AG08395 (cell line): ENCODE measurements around the gene CDH4.

ENCODE experiments used
- DNase-seq: peaks from one replicate; pipeline ENCODE4 v3.0.0; 2012; ENCODE audit warnings: mixed read lengths, low spot score

CDH4 gene

DNA sequence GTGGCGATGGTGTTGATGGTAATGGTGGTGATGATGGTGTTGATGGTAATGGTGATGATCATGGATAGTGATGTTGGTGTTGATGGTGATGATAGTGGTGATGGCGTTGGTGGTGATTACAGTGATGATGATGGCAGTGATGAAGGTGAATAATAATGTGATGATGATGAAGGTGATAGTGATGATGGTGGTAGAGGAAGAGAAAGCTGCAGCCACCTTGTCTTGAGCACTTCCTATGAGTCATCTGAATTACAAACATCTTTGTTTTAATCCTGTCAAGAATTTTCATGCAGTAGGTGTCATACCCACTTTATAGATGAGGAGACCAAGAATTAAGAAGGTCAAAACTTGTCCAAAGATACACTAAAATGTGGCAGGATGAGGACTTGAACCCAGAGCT lies 571.2 kb downstream of the CDH4 start:
- no peak for DNase-seq

GRCh38 chr20:61828891-61829290 lies 576.8 kb downstream of the CDH4 start:
- no peak for DNase-seq

DNA sequence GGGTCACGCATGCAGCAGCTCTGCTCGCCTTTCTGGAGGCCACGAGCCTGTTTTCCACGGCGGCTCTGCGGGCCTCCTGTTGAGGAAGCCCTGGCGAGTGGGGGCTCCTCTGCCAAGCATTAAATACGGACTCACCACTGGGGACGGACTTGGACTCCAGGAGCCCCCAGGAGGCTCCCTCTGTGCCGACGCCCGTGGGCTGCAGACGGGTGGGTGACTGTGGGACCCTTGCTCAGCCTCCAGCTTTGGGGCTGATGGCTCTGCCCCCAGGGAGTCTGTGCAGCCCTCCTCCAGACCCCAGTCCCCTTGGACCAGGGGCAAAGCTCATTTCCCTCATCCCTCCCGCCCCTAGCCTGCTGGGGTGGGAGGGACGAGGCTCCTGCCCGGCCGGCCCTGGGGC lies 577.5 kb downstream of the CDH4 start:
- no peak for DNase-seq

DNA sequence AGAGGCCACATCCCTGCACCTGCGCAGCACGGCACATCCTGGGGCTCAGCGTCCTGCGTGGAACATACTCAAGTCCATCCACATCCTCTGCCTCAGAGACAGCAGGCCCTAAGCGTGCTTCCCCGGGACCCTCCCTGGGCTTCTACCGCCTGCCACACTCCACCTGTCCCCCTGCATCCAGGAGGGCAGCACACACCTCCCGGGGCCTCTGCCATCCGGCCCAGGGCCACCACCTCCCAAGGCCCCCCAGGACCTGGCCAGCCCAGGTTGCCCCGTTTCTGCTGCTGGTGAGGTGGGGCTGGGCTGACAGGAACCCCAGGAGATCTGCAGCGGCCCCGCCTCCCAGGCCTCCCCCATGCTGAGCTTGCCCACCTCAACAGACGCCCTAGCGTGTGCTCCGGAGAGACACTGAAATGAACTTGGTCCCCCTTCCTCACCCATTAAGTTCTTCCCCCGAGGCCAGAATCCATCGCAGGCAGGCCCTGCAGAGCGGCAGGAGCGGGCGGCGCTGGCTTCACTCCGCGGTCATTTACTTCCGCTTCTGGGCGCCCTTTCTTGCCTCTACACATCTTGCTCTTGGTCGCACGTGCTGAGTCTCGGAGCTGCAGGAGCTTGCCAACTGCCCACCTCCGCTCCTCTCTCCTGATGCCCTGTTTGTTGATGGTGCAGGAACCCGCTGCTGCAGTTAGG lies 578.3 kb downstream of the CDH4 start:
- DNase-seq, result no peak

- no peak for DNase-seq
Measured at GRCh38 chr20:61830991-61831390, 578.9 kb downstream of the CDH4 start.

- DNase-seq, result no peak
Measured at GRCh38 chr20:61832181-61832580, 580.1 kb downstream of the CDH4 start.

DNA sequence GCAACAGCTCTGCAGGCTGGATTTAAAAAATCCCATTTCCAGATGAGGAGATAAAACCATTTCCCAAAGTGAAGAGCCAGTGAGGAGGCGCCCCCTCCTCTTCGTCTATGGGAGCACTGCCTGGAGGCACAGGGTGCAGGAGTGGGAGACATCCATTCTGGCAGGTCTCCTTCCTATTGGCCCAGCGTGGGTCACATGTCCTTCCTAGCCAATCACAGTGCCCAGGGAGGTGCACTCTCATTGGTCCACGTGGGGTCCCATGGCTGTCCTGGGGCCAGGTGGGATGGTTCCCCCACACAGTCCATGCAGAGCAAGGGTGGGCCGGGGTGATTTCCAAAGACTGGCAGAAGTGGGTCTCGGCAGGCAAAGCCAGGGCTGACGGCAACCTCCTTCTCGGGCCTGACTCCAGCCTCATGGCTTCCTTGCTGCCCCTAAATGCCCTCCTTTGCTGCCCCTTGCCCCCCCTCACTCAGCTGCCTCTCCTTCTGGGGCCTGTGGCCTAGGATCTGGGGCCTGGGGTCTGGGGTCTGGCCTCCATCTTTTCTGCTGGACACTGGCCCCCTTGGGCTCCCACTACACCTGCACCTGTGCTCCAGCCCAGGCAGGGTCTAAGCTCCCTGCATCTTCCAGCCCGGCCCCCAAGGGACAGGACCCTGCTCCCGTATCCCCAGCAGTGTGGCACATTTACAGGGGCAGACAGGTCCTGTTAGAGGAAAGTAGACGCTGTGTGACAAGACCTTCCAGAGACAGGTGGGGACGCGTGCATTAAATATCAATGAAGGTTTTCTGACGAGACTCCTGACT lies 581.9 kb downstream of the CDH4 start:
- DNase-seq, result no peak

DNA sequence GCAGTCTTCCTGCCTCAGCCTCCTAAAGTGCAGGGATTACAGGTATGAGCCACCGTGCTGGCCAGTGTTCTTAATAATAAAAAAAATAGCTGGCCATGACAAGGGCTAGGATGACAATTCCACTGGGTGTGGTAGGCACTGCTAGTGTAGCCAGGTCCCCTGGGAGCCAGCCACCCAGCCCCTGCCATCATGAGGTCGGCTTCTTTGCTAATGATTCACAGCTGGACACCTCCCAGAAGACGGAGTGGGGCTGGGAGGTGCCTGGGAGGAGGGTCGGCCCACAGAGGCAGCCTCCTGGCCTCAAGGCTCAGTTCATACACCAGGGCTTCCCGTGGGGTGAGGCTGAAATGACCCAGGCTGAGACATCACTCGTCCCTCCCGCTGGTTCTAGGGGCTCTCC lies 583.2 kb downstream of the CDH4 start:
- peak; percentile 9 for DNase-seq

DNA sequence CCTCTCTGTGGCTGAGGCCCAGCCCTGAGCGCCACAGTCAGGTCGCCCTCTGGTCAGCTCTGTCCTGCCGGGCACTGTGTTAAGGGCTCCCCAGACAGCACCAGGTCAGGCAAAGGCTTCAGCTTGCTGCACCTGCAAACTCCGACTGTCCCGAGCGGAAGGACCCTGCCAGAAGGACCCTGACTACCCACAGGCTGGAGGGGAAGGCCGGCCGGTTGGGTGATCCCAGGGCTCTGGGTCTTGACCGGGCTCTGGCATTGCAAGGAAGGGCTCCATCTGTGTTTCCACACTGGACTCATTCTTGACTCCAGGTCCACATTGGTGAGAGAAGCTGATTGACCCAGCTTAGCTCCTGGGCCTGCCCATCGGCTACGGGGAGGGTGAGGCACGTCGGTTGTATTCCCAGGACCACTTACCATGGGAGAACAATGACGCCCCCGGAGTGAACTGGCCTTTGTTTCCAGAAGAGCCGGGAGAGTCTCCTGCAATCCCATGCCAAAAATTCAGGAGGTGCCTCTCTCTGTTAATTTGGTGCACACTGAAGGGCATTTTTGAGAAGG lies 583.8 kb downstream of the CDH4 start:
- no peak for DNase-seq

DNA sequence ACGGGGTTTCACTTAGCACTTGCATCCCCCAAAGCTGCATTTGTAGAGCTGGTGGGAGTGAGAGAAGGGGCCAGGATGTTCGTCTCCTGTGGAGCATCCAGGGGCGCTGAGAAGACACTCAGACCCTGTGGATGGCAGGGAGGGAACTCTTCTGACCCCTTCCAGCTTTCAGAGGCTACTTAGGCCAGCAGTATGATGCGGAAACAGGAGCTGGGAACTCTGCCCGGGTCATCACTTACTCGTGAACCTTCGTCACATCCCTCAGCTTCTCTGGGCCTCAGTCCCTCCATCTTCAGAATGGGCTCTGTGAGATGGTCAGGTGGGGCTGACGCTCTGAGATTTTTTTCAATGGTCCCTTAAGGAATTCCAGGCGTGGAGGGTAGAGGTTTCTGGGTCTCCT lies 585.1 kb downstream of the CDH4 start:
- DNase-seq, result no peak

DNA sequence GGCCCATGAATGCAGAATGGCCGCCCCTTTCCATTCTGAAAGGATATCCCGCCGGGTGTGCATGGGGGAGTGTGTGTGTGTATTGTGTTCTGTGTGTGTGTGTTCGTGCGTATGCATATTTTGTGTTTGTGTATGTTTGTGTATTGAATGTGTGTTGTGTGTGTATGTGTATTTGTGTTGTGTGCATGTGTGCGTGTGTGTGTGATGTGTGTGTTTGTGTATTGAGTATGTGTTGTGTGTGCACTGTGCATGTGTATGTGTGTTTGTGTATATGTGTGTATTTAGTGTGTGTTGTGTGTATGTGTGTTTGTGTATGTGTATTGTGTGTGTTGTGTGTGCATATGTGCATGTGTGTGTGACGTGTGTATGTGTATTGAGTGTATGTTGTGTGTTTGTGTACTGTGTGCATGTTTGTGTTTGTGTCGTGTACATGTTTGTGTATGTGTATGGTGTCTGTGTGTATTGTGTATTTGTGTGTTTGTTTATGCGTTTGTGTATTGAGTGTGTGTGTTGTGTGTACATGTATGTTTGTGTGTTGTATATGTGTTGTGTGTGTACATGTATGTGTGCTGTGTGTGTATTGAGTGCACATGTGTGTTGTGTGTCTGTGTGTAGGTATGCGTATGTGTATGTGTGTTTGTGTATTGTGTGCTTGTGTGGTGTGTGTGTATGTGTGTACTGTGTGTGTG lies 587.3 kb downstream of the CDH4 start:
- DNase-seq, result no peak

DNA sequence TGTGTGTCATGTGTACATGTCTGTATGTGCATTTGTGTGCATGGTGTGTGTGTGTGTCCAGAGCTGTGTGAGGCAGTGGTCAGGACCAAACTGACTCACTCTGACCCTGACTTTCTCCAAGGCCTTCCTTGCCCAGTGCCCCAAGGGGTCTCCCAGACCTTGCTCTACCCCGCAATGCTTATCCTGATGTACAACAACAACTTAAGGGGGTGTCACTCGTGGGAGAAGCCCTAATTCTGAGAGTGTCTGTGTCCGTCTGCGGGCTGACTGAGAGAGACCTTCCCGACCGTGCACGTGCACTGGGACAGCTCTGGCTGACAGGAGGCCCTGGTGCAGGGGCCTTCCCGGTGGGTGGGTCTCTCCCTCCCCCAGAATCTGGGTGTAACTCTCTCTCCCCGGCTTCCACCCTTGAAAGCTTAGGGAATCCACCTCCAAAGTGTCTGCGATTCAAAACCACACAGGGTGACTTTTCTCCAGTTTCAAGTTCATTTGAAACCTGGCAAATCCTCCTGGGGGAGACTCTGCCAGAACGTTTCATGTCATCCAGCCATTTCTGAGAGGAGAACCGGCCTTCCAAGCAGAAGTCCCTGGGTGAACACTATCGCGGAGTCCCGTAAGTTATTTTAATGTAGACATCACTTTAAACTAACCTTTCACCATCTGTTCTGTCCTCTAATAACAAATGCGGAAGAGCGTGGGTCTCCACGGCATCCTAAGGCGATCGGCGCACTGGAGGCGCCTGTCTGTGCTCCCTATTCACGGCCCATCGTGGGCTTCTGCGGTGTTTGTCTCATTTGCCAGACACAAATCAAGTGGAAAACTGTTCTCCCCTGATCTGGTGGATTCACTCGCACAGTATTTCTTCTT lies 588.1 kb downstream of the CDH4 start:
- DNase-seq, result no peak

- DNase-seq, result no peak
Measured at GRCh38 chr20:61840779-61841455, 588.9 kb downstream of the CDH4 start.

DNA sequence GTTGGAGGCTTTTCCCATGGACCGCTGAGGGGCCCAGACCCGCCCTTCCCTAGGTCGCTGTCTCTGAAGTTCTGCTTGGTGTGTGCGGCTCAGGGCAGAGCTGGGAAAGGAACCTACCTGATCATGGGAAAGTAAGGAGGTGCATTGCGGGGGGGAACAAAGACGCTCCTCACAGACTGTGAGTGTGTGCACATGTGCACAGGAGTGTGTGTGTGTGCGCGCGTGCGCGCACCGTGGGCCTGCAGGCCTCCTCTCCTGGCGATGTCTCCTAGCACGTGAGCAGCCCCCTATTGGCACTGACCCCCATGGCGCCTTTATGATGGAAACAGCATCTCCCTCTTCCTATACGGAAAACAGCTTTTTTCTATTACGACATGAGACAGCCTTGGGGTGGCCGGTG lies 589.5 kb downstream of the CDH4 start:
- DNase-seq, result no peak

DNA sequence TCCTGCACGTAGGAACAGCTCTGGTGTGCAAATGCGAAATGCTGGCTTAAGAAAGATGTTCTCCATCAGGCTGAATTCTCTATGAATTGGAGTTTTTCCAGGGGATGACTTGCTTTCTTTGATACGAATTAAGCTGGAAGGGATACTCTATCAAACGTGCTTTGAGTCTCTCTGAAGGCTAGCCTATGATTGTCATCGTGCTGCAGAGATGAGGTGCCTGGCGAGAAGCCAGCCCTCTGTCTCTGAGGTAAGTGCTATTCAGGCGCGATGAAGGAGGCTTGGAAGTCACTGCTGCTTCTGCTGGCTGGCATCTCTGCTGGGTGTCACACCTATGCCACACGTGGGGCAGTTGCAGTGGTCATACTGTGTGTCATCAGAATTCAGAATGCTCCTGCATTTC lies 589.9 kb downstream of the CDH4 start:
- DNase-seq, result no peak

- DNase-seq, result no peak
Measured at GRCh38 chr20:61844621-61845020, 592.6 kb downstream of the CDH4 start.

- DNase-seq, result no peak
Measured at GRCh38 chr20:61845233-61845671, 593.2 kb downstream of the CDH4 start.

- no peak for DNase-seq
Measured at GRCh38 chr20:61846074-61846473, 594.0 kb downstream of the CDH4 start.

GRCh38 chr20:61846741-61847419 lies 594.8 kb downstream of the CDH4 start:
- no peak for DNase-seq

- no peak for DNase-seq
Measured at GRCh38 chr20:61847420-61847748, 595.3 kb downstream of the CDH4 start.

DNA sequence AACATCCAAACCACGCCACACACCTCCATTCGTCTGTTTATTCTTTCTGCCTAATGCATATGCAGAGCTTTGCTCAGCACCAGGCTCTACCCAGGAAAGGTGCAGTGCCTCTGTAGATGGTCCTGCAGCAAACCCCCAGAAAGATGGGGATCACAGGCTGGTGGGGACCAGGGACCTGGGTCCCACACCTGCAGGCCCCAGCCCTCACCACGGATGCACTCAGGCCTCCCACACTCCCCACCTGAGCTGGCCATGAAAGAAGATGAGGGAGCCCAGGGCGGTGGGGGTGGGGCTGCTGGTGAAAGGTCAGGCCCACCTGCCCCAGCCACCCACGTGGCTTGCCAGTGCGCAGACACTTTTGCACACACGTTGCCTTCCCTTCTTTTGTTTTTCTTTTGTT lies 595.9 kb downstream of the CDH4 start:
- DNase-seq, result no peak
